HG03280 (cell line): ENCODE results near the gene NDRG4.

Experiments
- ATAC-seq: cut with Tn5 transposase; IDR thresholded peaks from one replicate; pipeline ENCODE4 v1.9.1; 2021; ENCODE audit warnings: mild to moderate bottlenecking, moderate library complexity; ENCODE audit not compliant: unreplicated experiment

NDRG4 gene, protein sequence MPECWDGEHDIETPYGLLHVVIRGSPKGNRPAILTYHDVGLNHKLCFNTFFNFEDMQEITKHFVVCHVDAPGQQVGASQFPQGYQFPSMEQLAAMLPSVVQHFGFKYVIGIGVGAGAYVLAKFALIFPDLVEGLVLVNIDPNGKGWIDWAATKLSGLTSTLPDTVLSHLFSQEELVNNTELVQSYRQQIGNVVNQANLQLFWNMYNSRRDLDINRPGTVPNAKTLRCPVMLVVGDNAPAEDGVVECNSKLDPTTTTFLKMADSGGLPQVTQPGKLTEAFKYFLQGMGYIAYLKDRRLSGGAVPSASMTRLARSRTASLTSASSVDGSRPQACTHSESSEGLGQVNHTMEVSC

DNA sequence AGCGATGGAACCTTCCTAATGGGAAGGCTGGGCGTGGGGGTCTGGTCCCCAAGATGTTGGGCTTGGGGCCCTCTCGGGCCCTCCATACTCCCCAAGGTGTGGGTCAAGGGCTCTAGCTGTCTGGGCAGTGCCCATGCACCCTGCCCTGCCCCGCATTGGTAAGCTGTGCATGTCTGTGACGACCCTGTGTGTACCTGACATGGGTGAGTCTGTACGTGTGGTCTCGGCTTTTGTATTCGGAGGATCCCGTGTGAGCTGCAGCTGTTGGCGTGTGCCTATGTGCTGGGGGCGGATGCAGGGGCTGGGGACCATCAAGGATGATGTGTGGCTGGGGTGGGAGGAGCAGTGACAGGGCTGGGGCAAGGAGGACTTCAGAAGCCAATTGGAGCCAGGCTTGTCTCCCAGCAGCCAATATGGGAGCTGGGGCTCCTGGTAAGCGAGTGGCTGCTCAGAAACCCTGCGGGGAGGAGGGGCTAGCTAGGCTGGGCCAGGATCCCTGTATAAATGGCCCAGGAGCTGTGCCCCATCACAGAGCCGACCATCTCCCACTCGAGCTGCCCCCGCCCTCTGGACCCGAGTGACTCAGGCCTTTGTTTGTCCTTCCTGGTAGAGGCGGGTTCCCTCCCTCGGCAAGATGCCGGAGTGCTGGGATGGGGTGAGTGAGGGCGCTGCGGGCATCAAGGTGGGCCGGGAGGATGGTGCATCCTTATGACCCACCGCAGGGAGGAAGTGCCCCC lies at the start of gene NDRG4:
Gene NDRG4 (plus strand): TSS at position 529 of the 737 bp plus-strand sequence. CDS start 106 bp downstream, at position 635.
- ATAC-seq: no peak

DNA sequence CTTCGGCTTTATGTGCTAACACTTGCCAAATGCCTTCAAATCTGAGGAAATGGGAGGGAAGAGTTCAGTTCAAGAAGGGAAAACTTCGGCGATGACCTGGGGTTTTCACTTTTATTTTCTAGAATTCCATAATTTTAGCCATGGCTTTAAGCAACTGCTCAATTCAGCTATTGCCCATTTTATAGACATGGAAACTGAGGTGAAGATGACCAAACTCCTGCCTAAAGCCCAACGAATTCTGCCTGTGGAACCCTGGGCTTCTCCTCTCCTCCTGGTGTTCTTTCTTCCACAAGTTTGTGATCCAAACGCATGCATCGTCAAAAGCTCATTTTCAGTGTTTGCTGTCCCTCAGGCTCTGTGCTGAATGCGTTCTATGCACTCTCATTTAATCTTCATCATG lies 49.4 kb upstream of the NDRG4 start:
- no peak for ATAC-seq

DNA sequence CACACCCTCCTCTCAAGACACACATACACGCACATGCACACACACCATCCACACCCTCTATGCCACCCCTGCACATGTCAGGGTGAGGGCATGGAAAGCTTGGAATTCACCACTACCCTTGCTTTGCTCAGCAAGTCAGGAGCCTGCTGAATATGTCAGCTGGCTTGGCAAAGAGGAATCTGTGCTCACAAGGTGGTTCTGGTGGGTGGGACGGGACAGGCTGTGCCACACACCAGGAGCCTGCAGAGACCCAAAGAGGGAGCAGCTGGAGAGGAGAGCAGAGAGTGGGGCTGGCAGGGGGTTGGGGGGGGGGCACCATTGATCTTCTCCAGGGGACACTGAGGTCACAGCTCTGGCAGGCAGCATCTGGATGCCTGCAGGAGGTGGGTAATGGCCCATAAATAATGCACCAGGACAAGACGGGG lies 48.7 kb upstream of the NDRG4 start:
- ATAC-seq: no peak

DNA sequence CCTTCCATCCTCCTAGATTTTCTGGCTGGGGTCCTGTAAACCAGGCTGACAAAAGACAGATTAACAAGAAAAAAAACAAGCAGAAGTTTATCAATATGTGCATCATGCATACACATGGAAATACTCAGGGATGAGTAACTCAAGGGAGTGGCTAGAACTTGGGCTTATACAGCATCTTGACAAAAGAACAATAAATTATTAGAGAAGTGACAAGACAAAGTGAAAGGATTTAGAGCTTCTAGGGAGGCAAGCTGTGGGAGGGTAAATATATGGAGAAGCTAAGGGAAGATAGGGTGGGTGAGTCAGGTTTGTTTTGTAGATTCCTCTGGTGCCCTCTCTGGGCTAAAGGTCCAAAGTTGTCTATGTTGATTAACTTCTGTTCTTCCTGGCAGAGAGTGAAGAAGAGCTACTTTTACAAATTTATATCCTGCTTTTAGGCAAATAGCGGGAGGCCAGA lies 48.0 kb upstream of the NDRG4 start:
- ATAC-seq: no peak

DNA sequence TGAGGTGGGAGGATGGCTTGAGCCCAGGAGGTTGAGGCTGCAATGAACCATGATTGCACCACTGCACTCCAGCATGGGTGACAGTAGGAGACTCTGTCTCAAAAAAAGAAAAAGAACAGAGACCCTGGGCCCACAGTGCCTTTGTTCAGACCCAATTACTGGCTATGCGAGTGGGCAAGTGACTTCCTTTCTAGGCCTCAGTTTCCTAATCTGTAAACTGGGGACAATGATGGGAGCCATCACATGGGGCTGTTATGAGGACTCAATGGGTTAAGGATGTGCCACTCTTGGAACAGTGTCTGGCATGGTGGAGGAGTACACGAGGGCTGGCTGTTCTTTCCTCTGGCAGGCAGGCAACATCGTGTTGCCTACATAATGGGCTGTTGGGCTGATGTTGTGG lies 47.3 kb upstream of the NDRG4 start:
- ATAC-seq: no peak

DNA sequence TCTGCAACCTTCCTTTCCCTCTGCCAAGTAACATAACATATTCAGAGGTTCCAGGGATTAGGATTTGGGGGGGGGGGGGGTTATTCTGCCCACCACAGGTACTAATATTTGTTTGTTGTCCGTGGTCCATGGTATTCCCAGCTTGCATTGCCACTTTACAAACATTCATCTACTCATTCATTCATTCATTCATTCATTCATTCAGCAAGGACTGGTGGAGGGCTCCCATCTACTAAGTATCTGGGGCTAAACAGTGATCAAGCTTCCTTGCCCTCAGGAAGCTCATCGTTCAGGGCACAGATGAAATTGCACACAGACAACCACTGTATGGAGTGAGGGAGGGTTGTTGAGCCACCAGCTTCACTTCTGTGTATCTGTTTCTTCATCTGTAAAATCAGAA lies 45.8 kb upstream of the NDRG4 start:
- no peak for ATAC-seq

DNA sequence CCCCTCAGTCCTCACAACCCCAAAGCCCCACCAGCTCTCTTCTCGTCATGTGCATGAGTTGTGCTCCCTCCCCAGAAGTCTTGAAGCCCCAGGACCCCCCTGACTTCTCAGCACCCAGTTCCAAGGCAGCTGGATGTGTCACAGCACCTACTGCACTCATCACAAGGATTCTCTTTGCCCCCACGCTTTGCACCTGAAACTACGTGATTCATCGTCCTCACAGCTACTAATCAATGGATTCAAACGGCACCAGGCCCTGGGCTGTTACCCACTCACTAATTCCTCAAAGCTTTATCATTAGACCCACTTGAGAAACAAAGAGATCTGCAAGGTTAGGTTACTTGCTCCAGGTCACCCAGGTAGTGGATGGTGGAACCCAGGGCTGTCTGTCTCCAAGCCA lies 45.1 kb upstream of the NDRG4 start:
- ATAC-seq: no peak

DNA sequence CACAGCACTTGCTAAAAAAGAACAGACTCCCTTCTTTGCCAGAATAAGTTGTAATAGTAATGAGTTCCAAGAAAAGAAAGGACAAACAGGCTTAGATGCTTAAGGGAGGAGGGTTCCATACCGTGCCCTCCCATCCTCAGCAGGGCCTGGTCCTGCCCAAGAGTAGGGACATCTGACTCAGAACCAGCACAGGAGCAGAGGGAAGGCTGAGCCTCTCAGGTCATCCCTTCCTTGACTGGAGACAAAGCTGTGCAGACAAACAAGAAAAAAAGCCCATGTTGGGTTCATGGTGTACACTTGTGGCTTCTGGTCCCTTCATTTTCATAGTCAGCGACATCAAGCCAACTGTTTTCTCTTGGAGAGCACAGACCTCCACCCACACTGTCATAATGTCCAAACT lies 44.2 kb upstream of the NDRG4 start:
- ATAC-seq: no peak

DNA sequence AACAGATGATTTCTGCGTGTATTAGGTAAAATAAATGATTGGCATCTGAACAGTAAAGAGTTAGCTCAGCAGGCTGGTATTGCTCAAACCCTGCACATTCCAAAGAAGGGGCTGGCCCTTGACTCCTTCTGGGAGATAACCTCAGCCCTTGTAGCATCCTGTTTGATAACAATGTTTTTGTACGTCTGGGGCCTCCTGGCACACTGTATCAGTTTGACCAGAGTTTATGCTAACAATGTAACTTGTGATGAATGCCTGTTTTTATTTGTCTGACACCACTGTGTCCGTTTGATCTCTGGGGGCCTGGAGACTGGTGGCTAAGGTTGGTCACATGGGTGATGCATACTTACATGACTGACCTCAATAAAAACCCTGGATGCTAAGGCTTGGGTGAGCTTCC lies 43.8 kb upstream of the NDRG4 start:
- ATAC-seq: no peak

DNA sequence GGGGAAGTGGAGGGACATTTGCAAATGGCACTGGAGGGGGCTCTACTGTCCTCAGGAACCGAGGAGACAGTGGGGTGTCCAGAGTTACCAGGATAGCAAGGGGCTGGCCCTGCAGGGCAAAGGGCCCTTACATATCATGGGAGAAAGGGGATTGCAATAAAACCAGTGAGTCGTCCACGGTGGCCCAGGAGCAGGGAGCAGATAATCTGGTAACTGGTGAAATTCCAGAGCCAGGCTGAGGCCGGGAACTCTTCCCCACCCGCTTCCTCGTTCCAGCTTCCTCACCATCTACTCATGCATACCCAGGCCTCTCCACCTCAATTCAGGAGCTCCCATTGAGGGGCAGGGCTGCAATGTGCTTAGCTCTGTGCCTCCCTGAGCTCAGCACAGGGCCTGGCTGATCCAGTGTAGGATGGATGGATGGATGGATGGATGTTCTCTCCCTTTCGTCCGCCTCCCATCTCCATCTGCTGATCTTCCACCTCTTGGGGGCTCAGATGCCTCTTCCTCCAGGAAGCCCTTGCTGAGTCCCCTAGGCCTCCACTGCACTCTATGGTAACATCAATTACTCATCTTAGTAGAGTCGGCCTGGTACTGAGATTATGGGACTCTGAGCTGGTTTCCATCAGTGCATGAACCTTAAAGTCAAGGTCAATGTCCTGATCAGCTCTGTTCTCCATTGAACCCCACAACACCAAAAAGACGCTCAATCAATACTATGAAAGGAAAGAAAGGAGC lies 41.2 kb upstream of the NDRG4 start:
- no peak for ATAC-seq

DNA sequence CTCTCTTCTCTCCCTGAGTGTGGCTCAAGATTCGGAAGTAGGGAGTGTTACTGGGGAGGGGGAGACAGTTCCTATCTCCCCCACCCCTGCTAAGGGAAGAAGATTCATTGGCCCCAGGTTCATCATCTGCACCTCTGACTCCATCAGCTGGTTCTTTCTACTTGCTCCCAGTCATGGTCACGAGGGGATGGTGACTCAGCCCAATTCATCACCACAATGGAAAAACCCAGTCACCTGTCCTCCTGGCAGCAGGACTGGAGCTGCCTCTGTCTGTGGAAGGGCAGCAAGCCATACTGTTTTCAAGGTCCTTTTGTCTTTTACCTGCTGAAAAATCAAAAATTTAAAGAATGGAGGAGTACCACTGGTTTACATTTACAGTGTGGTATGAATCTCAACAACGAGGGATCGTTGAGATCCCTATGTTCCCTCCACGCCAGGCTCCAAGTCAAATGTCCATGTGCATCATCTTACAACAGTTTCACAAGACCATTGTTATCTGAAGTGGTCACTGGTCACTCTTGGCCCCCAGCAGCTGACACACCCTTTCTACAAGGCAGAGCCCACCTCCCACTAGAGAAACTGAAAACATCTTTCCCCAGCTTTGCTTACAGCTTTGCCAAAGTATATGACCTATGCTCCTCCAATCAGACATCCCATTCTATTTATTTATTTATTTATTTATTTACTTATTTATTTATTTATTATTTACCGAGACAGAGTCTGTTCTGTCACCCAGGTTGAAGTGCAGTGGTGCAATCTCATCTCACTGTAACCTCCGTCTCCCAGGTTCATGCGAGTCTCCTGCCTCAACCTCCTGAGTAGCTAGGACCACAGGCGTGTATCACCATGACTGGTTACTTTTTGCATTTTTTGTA lies 40.4 kb upstream of the NDRG4 start:
- no peak for ATAC-seq

DNA sequence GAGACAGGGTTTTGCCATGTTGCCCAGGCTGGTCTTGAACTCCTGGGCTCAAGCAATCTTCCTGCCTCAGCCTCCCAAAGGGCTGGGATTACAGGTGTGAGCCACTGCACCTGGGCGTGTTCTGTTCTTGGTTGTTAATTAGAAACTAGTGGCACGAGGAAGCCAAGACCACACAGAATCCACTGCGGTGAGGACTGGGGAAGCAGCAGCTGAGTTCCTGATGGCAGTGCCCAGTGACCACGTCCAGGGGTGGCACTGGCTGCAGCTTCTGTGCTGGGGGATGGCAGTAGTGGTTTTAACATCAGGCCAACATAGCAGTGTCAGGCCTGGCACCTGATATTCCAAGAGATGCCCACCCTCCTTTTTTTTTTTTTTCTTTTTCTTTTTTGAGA lies 39.7 kb upstream of the NDRG4 start:
- ATAC-seq: no peak

DNA sequence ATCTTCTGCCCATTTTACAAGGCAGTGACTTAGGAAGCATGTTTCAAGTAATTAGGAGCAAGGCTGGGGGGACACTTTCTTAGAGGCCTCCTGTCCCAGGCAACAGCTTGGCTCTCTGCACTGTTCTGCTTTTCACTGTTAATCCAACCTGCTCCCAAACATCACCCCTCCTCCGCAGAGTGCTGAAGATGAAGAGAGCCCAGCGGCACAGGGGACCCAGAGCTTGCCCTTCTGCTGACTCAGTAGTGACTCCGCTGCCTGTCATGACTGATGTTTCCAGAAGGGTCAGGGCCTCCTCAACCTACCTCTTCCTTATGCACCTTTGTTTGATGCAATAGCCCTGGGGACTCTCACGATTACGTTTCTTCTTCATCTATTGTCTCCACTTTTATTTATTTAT lies 38.9 kb upstream of the NDRG4 start:
- no peak for ATAC-seq

DNA sequence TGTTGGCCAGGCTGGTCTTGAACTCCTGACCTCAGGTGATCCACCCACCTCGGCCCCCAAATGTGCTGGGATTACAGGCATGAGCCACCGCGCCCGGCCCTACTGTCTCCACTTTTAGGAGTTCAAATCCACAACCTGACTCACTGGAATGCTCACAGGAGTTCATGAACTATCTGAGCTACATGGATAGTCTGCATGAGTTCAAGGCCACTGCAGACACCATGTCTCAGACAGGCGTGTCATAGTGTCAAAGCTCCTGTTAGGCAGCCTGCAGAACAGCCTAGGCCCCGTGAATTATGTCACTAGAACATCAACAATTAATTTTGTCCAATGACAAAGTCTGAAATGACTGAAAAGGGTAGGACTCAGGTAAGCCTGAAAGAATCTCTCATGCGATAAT lies 38.3 kb upstream of the NDRG4 start:
- ATAC-seq: no peak

DNA sequence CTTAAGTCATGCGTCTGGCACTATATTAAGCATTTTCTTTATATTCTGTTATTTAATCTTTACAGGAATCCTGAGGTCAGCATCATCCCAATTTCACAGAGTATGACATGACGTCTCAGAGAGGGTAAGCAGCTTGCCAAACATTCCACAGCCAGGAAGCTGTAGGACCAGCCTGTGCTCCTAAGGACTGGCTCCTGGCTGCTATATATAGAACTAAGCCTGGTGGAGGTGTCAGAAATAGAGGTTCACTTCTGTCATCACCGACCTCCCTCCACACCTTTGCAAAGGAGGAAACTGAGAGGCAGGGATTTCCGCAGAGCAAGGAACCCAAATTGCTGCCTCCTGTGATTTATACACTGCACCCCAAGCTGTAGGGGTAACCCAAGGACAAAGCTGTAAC lies 37.9 kb upstream of the NDRG4 start:
- ATAC-seq: no peak

DNA sequence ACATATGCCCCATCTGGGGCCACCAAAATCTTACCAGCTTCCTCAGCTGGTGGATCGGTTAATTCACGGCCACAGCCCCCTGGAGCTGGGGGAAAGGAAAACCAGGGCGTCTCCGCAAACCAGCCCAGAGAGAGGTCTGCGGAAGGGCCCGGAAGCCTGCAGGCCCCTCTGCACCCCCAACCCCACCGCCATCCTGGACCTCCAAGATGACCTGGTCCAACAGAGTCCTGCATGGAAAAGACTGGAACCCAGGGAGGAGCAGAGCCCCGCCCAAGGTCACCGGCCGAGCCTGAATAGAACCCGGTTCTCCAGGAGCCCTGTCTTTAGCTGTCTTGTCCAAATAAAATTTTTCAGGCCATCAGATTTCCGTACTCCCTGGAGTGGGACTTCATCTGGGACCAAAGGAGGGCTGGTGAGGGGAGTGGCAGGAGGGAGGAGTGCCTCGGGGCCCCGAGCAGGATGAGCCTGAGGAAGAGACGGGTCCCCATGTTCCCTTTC lies 37.4 kb upstream of the NDRG4 start:
- ATAC-seq: no peak

DNA sequence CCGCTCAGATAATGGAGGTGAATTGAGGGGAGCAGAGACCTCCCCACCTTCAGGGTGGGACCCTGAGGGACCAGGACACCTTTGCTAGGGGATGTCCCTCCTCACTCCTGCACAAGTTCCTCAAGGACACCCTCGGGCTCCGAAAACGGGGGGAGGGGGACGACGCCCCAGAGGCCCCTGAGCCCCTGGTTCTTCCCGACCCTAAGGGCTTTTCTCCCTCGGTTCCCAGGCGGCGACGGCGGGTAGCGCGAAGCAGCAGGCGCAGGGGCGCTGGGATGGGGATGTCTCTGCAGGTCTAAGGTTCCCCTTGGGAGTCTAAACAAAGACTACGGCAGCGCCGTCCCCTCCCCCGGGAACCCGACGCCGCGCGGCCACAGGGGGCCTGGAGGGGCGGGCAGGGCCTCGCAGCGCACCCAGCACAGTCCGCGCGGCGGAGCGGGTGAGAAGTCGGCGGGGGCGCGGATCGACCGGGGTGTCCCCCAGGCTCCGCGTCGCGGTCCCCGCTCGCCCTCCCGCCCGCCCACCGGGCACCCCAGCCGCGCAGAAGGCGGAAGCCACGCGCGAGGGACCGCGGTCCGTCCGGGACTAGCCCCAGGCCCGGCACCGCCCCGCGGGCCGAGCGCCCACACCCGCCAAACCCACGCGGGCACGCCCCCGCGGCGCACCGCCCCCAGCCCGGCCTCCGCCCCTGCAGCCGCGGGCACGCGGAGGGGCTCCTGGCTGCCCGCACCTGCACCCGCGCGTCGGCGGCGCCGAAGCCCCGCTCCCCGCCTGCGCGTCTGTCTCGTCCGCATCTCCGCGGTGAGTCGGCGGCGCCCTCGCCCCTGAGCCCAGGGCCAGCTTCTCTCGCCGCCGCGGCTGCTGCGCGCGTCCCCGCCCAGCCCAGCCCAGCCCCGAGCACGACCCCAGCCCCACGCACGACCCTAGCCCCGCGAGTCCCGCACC lies 36.7 kb upstream of the NDRG4 start:
- ATAC-seq: no peak

DNA sequence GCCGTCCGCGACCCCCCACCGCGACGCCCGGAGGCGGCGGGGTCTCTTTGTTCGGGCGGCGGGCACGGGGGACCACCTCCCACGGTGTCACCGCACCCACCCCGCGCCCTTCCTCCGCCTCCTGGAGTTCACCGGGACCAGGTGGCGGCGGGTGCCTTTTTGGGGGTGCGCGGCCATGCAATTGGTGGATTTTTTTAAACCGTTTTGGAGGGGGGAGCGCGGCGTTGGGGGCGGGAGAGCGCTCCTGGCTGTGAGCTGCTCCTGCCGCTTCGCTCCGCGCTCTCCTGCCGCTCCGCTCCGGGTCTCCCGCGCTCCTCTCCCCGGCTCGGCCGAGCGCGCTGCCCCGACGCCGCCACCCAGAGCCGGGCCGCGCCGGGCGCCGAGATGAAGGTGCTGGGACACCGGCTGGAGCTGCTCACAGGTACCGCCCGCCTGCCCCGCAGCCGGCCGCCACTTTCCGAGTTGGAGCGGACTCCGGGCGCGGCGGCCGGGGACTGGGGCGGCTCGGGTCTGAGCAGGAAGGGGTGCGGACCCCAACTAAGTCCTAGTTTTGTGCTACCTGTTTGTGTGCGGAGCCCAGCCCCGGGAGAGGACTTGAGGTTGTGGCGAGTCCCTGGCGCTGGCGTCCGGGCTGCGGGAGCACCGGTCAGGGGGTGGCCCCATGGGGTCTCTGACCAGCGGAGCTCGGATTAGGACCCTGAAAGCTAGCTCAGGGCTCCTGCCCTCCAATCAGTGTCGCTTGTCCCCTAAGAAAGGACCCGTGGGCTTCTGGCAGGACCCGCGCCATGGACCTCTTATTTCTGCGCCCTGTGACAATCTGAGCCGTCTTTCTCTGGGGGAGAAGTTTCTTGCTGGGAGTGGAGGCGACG lies 35.7 kb upstream of the NDRG4 start:
- no peak for ATAC-seq
